IMR-90 (cell line): ENCODE measurements around the gene SSU72. TPM values are rescaled to one million over a fixed set of nuclear protein-coding genes. Genes with fewer than 3 reads are reported as not detected.

Experiments used
- ATAC-seq: fragments of 200-7000 bp; cut with Tn5 transposase; 2 replicates; pipeline ENCODE4 v1.9.1; 2020; ENCODE audit warnings: low read depth, mild to moderate bottlenecking, moderate library complexity
- BruUV-seq: library from RNA; stranded (reverse); fragments of 400-500 nt; replicated peaks from 2 replicates; lab custom pipeline; 2021; lab: Mats Ljungman, UMichigan
- CTCF ChIA-PET: fragments of 300-600 bp; formaldehyde crosslinking; extraction: SDS; loops from one replicate; lab custom pipeline; 2021; ENCODE audit warnings: antibody characterized with exemption; lab: Yijun Ruan, JAX
- POLR2A ChIA-PET: fragments of 300-600 bp; sonication (Branson Sonifier 250); formaldehyde crosslinking; loops from one replicate; lab custom pipeline; 2022; ENCODE audit warnings: antibody characterized with exemption; ENCODE audit not compliant: unreplicated experiment; lab: Charles Lee
- DNase-seq: peaks from one replicate; pipeline ENCODE4 v3.0.0; 2013
- H2AFZ ChIP-seq: replicated peaks from 2 replicates; pipeline ENCODE3; 2013; ENCODE audit warnings: low read length, mild to moderate bottlenecking; ENCODE audit not compliant: poor library complexity
- H2AK5ac ChIP-seq: 2 replicates; pipeline ENCODE4 v1.6.1; 2013; ENCODE audit warnings: low read depth, low read length, inconsistent platforms
- H2AK9ac ChIP-seq: replicated peaks from 2 replicates; pipeline ENCODE3; 2013; ENCODE audit warnings: mild to moderate bottlenecking, low read depth, low read length, moderate library complexity; ENCODE audit not compliant: poor library complexity
- H2BK120ac ChIP-seq: 2 replicates; pipeline ENCODE4 v1.6.1; 2013; ENCODE audit warnings: low read depth, low read length, inconsistent platforms
- H2BK15ac ChIP-seq: 3 replicates; pipeline ENCODE4 v1.6.1; 2013; ENCODE audit warnings: low read depth, low read length, inconsistent platforms
- H2BK20ac ChIP-seq: 2 replicates; pipeline ENCODE4 v1.6.1; 2013; ENCODE audit warnings: low read depth, mild to moderate bottlenecking, inconsistent platforms, low read length, moderate library complexity
- H2BK5ac ChIP-seq: 2 replicates; pipeline ENCODE4 v1.6.1; 2013; ENCODE audit warnings: mild to moderate bottlenecking, low read depth, low read length, inconsistent platforms; ENCODE audit not compliant: poor library complexity, severe bottlenecking
- H3K14ac ChIP-seq: replicated peaks from 2 replicates; pipeline ENCODE4 v1.6.1; 2013; ENCODE audit warnings: low read depth, low read length, inconsistent platforms
- H3K18ac ChIP-seq: 2 replicates; pipeline ENCODE4 v1.6.1; 2013; ENCODE audit warnings: low read depth, low read length, control low read depth
- H3K23ac ChIP-seq: 2 replicates; pipeline ENCODE4 v1.6.1; 2013; ENCODE audit warnings: low read depth, low read length, inconsistent platforms
- H3K27ac ChIP-seq: 2 replicates; pipeline ENCODE4 v1.5.1; 2013; ENCODE audit warnings: mild to moderate bottlenecking, control low read depth, low read length; ENCODE audit not compliant: insufficient read depth
- H3K27me3 ChIP-seq: 2 replicates; pipeline ENCODE4 v1.6.1; 2013; ENCODE audit warnings: low read length; ENCODE audit not compliant: control insufficient read depth, insufficient read depth
- H3K36me3 ChIP-seq: 2 replicates; pipeline ENCODE4 v1.6.1; 2013; ENCODE audit warnings: low read length, mixed read lengths; ENCODE audit not compliant: control insufficient read depth, insufficient read depth
- H3K4ac ChIP-seq: 2 replicates; pipeline ENCODE4 v1.6.1; 2013; ENCODE audit warnings: low read depth, low read length, inconsistent platforms
- H3K4me1 ChIP-seq: 2 replicates; pipeline ENCODE4 v1.6.1; 2013; ENCODE audit warnings: low read length, mixed read lengths; ENCODE audit not compliant: control insufficient read depth, insufficient read depth
- H3K4me2 ChIP-seq: 2 replicates; pipeline ENCODE4 v1.6.1; 2013; ENCODE audit warnings: low read depth, mild to moderate bottlenecking, control low read depth, low read length, moderate library complexity
- H3K4me3 ChIP-seq: 2 replicates; pipeline ENCODE4 v1.5.1; 2013; ENCODE audit warnings: low read depth, mild to moderate bottlenecking, control low read depth, low read length, moderate library complexity; ENCODE audit not compliant: insufficient read depth
- H3K56ac ChIP-seq: 2 replicates; pipeline ENCODE4 v1.6.1; 2013; ENCODE audit warnings: low read length, inconsistent platforms; ENCODE audit not compliant: insufficient read depth; ENCODE audit errors: extremely low read depth
- H3K79me1 ChIP-seq, 2 experiments: 2 replicates each; pipeline ENCODE4 v1.6.1; 2013; ENCODE audit warnings: low read length in 2 of 2, inconsistent platforms in 1 of 2, low read depth in 1 of 2
- H3K9ac ChIP-seq: 2 replicates; pipeline ENCODE4 v1.6.1; 2013; ENCODE audit warnings: low read depth, low read length, control low read depth
- H3K9me1 ChIP-seq: 2 replicates; pipeline ENCODE4 v1.6.1; 2013; ENCODE audit warnings: low read length, inconsistent platforms; ENCODE audit not compliant: insufficient read depth
- H3K9me3 ChIP-seq: 2 replicates; pipeline ENCODE4 v1.6.1; 2013; ENCODE audit warnings: low read length; ENCODE audit not compliant: control insufficient read depth, insufficient read depth
- H4K20me1 ChIP-seq: 2 replicates; pipeline ENCODE4 v1.6.1; 2013; ENCODE audit warnings: low read length, inconsistent platforms; ENCODE audit not compliant: insufficient read depth
- H4K5ac ChIP-seq: 2 replicates; pipeline ENCODE4 v1.6.1; 2013; ENCODE audit warnings: mild to moderate bottlenecking, low read depth, low read length, control low read depth
- H4K8ac ChIP-seq, 2 experiments: 2 replicates each; pipeline ENCODE4 v1.6.1; 2013; ENCODE audit warnings: low read depth in 2 of 2, low read length in 2 of 2, control low read depth in 1 of 2, inconsistent platforms in 1 of 2
- H4K91ac ChIP-seq: 2 replicates; pipeline ENCODE4 v1.6.1; 2013; ENCODE audit warnings: low read depth, low read length, inconsistent platforms; ENCODE audit not compliant: insufficient read depth
- BHLHE40 ChIP-seq: fragments of 150-350 bp; IDR thresholded peaks from 2 replicates; pipeline ENCODE4 v1.6.1; 2016; ENCODE audit warnings: mild to moderate bottlenecking, low read depth, low read length
- CEBPB ChIP-seq: IDR thresholded peaks from 2 replicates; pipeline ENCODE4 v1.6.1; 2012; ENCODE audit warnings: low read depth, low read length, improper control_type of control experiment
- FOS ChIP-seq: fragments of 150-350 bp; IDR thresholded peaks from 2 replicates; pipeline ENCODE4 v1.6.1; 2016; ENCODE audit warnings: low read depth, low read length
- MXI1 ChIP-seq: IDR thresholded peaks from 2 replicates; pipeline ENCODE4 v1.6.1; 2012; ENCODE audit warnings: low read depth, mild to moderate bottlenecking, low read length, moderate library complexity, borderline replicate concordance
- RCOR1 ChIP-seq: IDR thresholded peaks from 2 replicates; pipeline ENCODE4 v1.6.1; 2012; ENCODE audit warnings: mild to moderate bottlenecking, low read length, improper control_type of control experiment; ENCODE audit not compliant: insufficient replicate concordance
- WGBS, 2 experiments: methylation state at CpG; one replicate each; pipeline versions ENCODE4 v1.1.5 to v1.1.7; 2013; ENCODE audit warnings: missing lambda C conversion rate in 2 of 2; ENCODE audit not compliant: insufficient read length in 1 of 2; ENCODE audit errors: extremely low coverage in 2 of 2; 5-methylcytosine and 5-hydroxymethylcytosine counted together
- dilution Hi-C: fragments of 300-500 bp; cut with HindIII; formaldehyde crosslinking; loops from one replicate; pipeline ENCODE4 v1.14.3; 2018; ENCODE audit warnings: low sequenced_read_pairs; ENCODE audit not compliant: unreplicated experiment
- in situ Hi-C: fragments of 300-500 bp; cut with MboI; formaldehyde crosslinking; loops from 3 replicates; pipeline ENCODE4 v1.14.3; 2019; ENCODE audit warnings: low sequenced_read_pairs, inconsistent platforms, mixed read lengths
- intact Hi-C: fragments of 100-400 bp; cut with micrococcal nuclease; formaldehyde crosslinking; loops from 2 replicates; pipeline ENCODE4 v1.10.0; 2022
- polyA plus RNA-seq, 3 experiments: library from polyadenylated mRNA; depleted of rRNA; stranded (reverse); fragments of >200 nt; gene quantifications; 2 replicates each; pipeline ENCODE4 v1.2.3, GENCODE V29; 2012; ENCODE audit warnings: low replicate concordance in 1 of 3
- total RNA-seq: library from RNA; depleted of rRNA; stranded (reverse); fragments of >200 nt; gene quantifications from 2 replicates; pipeline ENCODE4 v1.2.3, GENCODE V29; 2012
- TF ChIP-seq, protein P1 (sequence below): fragments of 150-350 bp; IDR thresholded peaks from 2 replicates; pipeline ENCODE4 v1.6.1; 2017; ENCODE audit warnings: mild to moderate bottlenecking, antibody characterized with exemption, low read length, low read depth

The SSU72 gene
- total and polyA plus RNA-seq, 2 of the 4 experiments (the other 2 are of a cell fraction), result 33.7 to 88.4 TPM

DNA sequence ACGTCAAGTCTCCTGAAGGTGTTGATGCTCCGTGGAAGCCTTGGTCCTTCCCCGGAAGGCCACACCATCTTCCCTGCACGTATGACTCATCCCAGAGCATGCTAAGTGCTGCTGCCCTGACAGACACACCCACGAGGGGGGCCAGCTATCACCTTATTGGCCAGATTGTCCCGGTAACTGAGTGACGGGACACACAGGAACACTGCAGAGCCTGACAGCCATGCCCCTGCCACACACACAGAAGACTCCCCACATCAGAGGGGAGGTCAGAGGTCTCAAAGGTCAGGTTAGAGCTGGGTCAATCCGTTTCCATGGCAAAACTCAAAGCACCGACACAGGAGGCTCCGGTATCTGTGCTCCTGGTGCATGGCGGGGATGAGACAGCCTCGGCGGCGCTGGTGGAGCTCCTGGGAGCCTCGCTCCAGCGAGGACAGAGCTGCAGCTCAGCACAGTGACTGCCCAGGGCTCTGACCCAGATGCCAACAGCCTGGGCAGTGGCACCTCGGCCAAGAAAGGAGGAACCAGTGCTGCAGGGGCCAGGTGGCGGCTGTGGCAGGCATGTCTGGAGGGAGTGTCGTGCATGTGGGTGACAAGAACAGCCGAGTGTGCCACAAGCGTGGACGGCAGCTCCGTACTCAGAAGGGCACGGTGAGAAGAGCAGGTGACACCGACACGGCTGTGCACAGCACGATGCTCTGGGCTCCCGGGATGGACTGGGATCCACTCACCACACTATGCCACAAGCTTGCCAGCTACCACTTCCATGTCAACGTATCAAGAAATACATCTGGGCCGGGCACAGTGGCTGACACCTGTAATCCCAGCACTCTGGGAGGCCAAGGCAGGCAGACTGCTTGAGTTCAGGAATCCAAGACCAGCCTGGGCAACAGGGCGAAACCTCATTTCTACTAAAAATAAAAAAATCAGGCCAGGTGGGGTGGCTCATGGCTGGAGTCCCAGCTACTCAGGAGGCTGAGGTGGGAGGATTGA, 19.4 kb downstream of the SSU72 start:
- Histone ChIP-seq H3K9ac (no peak overlapping the region), H2AK5ac (peak overlapping the region; percentile 45; the same call in 1 of the 2 replicates), H3K4ac (no peak overlapping the region), H2AK9ac (peak overlapping the region; percentile 67), H2BK15ac (no peak overlapping the region), H3K79me1 (peaks cover 14 to 78% of the 10 kb centered on the region in 2 experiments), H4K5ac (no peak overlapping the region), H3K4me1 (peaks cover 5% of the 10 kb centered on the region; the same call in 1 of the 2 replicates), H2BK5ac (no peak overlapping the region), H2BK120ac (no peak overlapping the region), H3K27me3 (no peaks in the 10 kb centered on the region), H4K8ac (no peak overlapping the region), H3K23ac (no peak overlapping the region), H3K9me1 (peaks cover 13% of the 10 kb centered on the region), H3K14ac (no peak overlapping the region), H3K18ac (no peak overlapping the region), H3K27ac (no peak overlapping the region), H3K4me3 (no peak overlapping the region), H4K20me1 (peaks cover 49% of the 10 kb centered on the region), H3K9me3 (no peaks in the 10 kb centered on the region), H3K4me2 (no peak overlapping the region), H3K56ac (no peak overlapping the region), H4K91ac (no peak overlapping the region), H2BK20ac (no peak overlapping the region), H2AFZ (peak overlapping the region; percentile 61), H3K36me3 (peaks cover 15% of the 10 kb centered on the region; the same call in 1 of the 2 replicates)
- peak; percentile 91 for ATAC-seq
- peak; percentile 86 for DNase-seq
- ChIA-PET CTCF (no interaction called here), POLR2A (no interaction called here)
- 66% methylated on average over 21 of the region's 31 CpGs; no CpG with 5 or more reads in 1 of the 2 experiments for WGBS, 2 experiments
- no peak for TF ChIP-seq RCOR1
- peak; percentile 39; the same call in 1 of the 2 replicates for TF ChIP-seq BHLHE40
- TF ChIP-seq, protein P1, sequence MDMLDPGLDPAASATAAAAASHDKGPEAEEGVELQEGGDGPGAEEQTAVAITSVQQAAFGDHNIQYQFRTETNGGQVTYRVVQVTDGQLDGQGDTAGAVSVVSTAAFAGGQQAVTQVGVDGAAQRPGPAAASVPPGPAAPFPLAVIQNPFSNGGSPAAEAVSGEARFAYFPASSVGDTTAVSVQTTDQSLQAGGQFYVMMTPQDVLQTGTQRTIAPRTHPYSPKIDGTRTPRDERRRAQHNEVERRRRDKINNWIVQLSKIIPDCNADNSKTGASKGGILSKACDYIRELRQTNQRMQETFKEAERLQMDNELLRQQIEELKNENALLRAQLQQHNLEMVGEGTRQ, result peak; percentile 76
- TF ChIP-seq CEBPB, result no peak
- TF ChIP-seq MXI1, result peak; percentile 91
- peak; percentile 75 for TF ChIP-seq FOS
- in situ Hi-C loops, result no loop called here
- no TSS peak for BruUV-seq
- intact Hi-C loops, result no loop called here
- dilution Hi-C loops, result no loop called here
